ENCODE data around the gene RFNG.

DNA sequence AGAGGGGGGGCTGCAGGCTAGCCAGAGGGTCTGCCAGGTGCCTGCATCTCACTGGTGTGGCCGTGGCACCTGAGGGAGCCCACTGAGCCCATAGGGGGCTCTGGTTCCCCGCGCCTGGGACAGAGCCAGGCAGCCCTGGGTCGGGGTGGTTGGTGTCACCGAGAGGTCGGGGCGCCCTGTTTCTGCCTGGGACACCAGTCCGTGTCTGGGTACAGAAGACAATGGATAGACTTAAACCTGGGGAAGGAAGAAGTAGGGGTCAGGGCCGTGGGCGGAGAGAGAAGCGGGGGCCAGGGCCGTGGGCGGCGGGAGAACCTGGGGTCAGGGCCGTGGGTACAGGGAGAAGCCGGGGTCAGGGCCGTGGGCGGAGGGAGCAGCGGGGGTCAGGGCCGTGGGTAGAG, 3.0 kb downstream of the RFNG start:
- TF ChIP-seq, protein P1, sequence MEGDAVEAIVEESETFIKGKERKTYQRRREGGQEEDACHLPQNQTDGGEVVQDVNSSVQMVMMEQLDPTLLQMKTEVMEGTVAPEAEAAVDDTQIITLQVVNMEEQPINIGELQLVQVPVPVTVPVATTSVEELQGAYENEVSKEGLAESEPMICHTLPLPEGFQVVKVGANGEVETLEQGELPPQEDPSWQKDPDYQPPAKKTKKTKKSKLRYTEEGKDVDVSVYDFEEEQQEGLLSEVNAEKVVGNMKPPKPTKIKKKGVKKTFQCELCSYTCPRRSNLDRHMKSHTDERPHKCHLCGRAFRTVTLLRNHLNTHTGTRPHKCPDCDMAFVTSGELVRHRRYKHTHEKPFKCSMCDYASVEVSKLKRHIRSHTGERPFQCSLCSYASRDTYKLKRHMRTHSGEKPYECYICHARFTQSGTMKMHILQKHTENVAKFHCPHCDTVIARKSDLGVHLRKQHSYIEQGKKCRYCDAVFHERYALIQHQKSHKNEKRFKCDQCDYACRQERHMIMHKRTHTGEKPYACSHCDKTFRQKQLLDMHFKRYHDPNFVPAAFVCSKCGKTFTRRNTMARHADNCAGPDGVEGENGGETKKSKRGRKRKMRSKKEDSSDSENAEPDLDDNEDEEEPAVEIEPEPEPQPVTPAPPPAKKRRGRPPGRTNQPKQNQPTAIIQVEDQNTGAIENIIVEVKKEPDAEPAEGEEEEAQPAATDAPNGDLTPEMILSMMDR (IDR thresholded peaks at IDR 0.05) = no peak
- TF ChIP-seq POLR2AphosphoS5 (IDR thresholded peaks at IDR 0.05; ENCODE audit: low read depth, low read length) (no peak), SIN3A (IDR thresholded peaks at IDR 0.05; ENCODE audit: borderline replicate concordance, insufficient read depth, low read depth, low read length) (no peak)

Measured in Panc1 (cell line).